Ovary (tissue), 9 donors: ENCODE results near the gene HOXD9. TPM values are rescaled to one million over a fixed set of nuclear protein-coding genes. Genes with fewer than 3 reads are reported as not detected.

ENCODE experiments used
- DNase-seq, 5 donors: peaks; one replicate each; pipeline ENCODE4 v3.0.0-alpha.2; 2019 to 2020
- H3K27ac ChIP-seq, 2 donors: fragments of 200-600 bp; one replicate each; pipeline versions ENCODE4 v1.5.1 to v1.8.0; 2019 to 2022
- H3K27me3 ChIP-seq: fragments of 200-600 bp; one replicate; pipeline ENCODE4 v1.8.0; 2022
- H3K36me3 ChIP-seq: fragments of 200-600 bp; sonication (generic); one replicate; pipeline ENCODE4 v1.5.1; 2019
- H3K4me1 ChIP-seq: one replicate; pipeline ENCODE4 v1.8.1; 2013; ENCODE audit warnings: mild to moderate bottlenecking, moderate library complexity; ENCODE audit not compliant: insufficient read depth
- H3K4me3 ChIP-seq: fragments of 200-600 bp; sonication (generic); one replicate; pipeline ENCODE4 v1.5.1; 2017
- H3K9me3 ChIP-seq, 2 donors: fragments of 200-600 bp in 1 of 2; sonication (generic) in 1 of 2; one replicate each; pipeline versions ENCODE4 v1.5.1 to v1.8.1; 2013 to 2019; ENCODE audit warnings: mild to moderate bottlenecking in 1 of 2, moderate library complexity in 1 of 2
- CTCF ChIP-seq, 3 donors: fragments of 450-650 bp in 2 of 3; fragments of 200-600 bp in 1 of 3; IDR thresholded peaks; one replicate each; pipeline versions ENCODE4 v1.5.1 to v1.8.0; 2016 to 2022; ENCODE audit warnings: antibody characterized with exemption in 3 of 3, mild to moderate bottlenecking in 1 of 3
- EP300 ChIP-seq: sonication (generic); formaldehyde crosslinking; IDR thresholded peaks from one replicate; pipeline ENCODE4 v1.6.1; 2017; ENCODE audit warnings: antibody characterized with exemption
- POLR2A ChIP-seq: fragments of 450-650 bp; IDR thresholded peaks from one replicate; pipeline ENCODE4 v1.6.1; 2017; ENCODE audit warnings: antibody characterized with exemption, mild to moderate bottlenecking, moderate library complexity
- WGBS, 3 donors: extraction: QIAGEN DNeasy Blood & Tissue Kit in 1 of 3; methylation state at CpG; one replicate each; pipeline versions ENCODE4 v1.1.5 to v1.1.7; 2013 to 2017; 5-methylcytosine and 5-hydroxymethylcytosine counted together
- intact Hi-C, 4 donors: fragments of 100-400 bp; cut with DNase I; formaldehyde crosslinking; loops; one replicate each; pipeline versions ENCODE4 v1.11.0 to v1.15.1; 2022 to 2023
- polyA plus RNA-seq, 2 donors: library from polyadenylated mRNA; stranded (reverse); fragments of 200-250 nt in 1 of 2; fragments of 350-450 nt in 1 of 2; fragmentation: Illumina TruSeq in 1 of 2; extraction: RNeasy Lipid Tissue Mini Kit (QIAGEN cat#74804) in 1 of 2; gene quantifications; one replicate each; pipeline ENCODE4 v1.2.3, GENCODE V29; 2013 to 2014
- total RNA-seq, 7 donors: library from RNA; depleted of rRNA in 2 of 7; stranded (reverse); fragments of >200 nt in 2 of 7; fragmentation: NEBNext Ultra II Directional in 3 of 7; extraction: Animal tissue kit (Norgen Biotek cat#: 25700) in 3 of 7; gene quantifications; one replicate each; pipeline versions ENCODE4 v1.1.0 to v1.2.4, GENCODE V29; 2016 to 2023
- donor health status: DM: no; HTN: no; CAD: no; lungs with moderate emphysema.
- donor health status: DM: no; HTN: no; CAD: no.
- donor health status: Bipolar disorder and iron deficiency.
- donor health status: DM: yes; HTN: yes; CAD: no.
- donor health status: DM: no; HTN: no; CAD: no.
- donor health status: DM: yes; HTN: yes; CAD: no.

HOXD9 gene
- total and polyA plus RNA-seq, 9 donors: 9.7 to 20.6 (median 12.8) TPM

DNA sequence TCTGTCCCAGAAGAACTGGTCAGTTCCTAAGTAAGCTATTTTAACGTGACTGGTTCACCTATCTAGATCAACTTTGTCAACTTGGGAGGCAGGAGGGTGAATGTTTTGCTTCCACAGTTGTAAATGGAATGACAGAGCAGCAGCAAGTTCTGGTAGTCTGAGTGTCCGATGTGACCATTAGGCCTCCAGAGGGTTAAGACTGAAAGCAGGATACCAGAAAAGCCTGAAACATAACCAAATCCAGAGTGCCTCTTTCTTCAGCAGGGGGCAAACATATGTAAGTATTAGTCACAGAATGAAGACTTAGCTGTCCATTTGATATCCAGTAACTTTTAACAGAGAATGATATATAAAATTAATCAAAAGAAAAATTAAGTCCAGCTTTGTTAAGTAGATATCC, 43.8 kb downstream of the HOXD9 start:
- no peaks in the 10 kb centered on the region for H3K27me3 ChIP-seq
- 61 to 75% (median 66%) methylated on average over 2 of the region's 2 CpGs for WGBS, 3 donors

DNA sequence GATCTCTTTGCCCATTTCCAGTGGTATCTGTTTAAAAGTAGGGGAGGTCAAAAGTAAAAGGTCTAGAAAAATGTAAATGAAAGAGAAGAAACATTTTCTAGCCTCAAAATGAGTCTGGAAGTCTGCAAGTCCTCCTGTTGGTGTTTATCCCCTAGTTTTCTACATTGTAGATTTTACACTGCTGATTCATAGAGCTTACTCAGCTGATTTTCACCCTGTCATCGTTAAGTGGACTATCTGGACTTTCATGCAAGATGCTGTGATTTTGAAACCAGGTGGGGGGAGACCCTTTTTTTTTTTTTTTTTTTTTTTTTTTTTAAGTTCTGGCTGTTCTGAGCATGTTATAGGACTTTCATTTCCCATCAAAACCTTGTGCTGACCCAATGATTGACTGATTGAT, 44.9 kb downstream of the HOXD9 start:
- no peak for TF ChIP-seq CTCF (IDR thresholded peaks at IDR 0.05)
- no peak for TF ChIP-seq EP300
- TF ChIP-seq POLR2A: no peak
- H3K4me3 ChIP-seq: no peak overlapping the region
- no peak overlapping the region for H3K27ac ChIP-seq
- 39 to 69% (median 54%) methylated on average over 1 of the region's 1 CpG for WGBS, 3 donors
- no peaks in the 10 kb centered on the region for H3K36me3 ChIP-seq
- peaks cover 3% of the 10 kb centered on the region for H3K4me1 ChIP-seq
- no peaks in the 10 kb centered on the region for H3K27me3 ChIP-seq
- intact Hi-C loops: no loop called here
- peaks cover 0 to 4% of the 10 kb centered on the region in 2 donors for H3K9me3 ChIP-seq
- no peak for DNase-seq

More for the DNA sequence above, 43.8 kb downstream of the HOXD9 start:
- H3K4me3 ChIP-seq: no peak overlapping the region
- TF ChIP-seq CTCF (IDR thresholded peaks at IDR 0.05) (no peak), EP300 (no peak), POLR2A (no peak)
- intact Hi-C loops: no loop called here
- no peak for DNase-seq
- no peaks in the 10 kb centered on the region for H3K36me3 ChIP-seq
- H3K4me1 ChIP-seq: peaks cover 3% of the 10 kb centered on the region
- H3K27ac ChIP-seq: no peak overlapping the region
- H3K9me3 ChIP-seq: peaks cover 0 to 4% of the 10 kb centered on the region in 2 donors

DNA sequence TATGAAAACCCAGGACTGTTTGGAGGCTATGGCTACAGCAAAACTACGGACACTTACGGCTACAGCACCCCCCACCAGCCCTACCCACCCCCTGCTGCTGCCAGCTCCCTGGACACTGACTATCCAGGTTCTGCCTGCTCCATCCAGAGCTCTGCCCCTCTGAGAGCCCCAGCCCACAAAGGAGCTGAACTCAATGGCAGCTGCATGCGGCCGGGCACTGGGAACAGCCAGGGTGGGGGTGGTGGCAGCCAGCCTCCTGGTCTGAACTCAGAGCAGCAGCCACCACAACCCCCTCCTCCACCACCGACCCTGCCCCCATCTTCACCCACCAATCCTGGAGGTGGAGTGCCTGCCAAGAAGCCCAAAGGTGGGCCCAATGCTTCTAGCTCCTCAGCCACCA, 46.7 kb downstream of the HOXD9 start:
- Histone ChIP-seq H3K27ac (no peak overlapping the region), H3K4me3 (no peak overlapping the region), H3K4me1 (peaks cover 3% of the 10 kb centered on the region), H3K27me3 (no peaks in the 10 kb centered on the region), H3K9me3 (no peaks in the 10 kb centered on the region), H3K36me3 (no peaks in the 10 kb centered on the region)
- no peak for DNase-seq
- intact Hi-C loops: no loop called here
- 80 to 89% (median 87%) methylated on average over 5 of the region's 5 CpGs for WGBS, 3 donors
- TF ChIP-seq EP300 (no peak), POLR2A (no peak), CTCF (IDR thresholded peaks at IDR 0.05) (no peak)

GRCh38 chr2:176169711-176170110, 47.2 kb downstream of the HOXD9 start:
- H3K4me1 ChIP-seq: peaks cover 3% of the 10 kb centered on the region
- TF ChIP-seq POLR2A (no peak), CTCF (IDR thresholded peaks at IDR 0.05) (no peak), EP300 (no peak)
- H3K27ac ChIP-seq: no peak overlapping the region
- WGBS, 3 donors: 72 to 88% (median 74%) methylated on average over 2 of the region's 2 CpGs
- DNase-seq: no peak
- H3K27me3 ChIP-seq: no peaks in the 10 kb centered on the region
- H3K9me3 ChIP-seq: no peaks in the 10 kb centered on the region
- H3K4me3 ChIP-seq: no peak overlapping the region
- no peaks in the 10 kb centered on the region for H3K36me3 ChIP-seq
- intact Hi-C loops: no loop called here
